Esophagus squamous epithelium (tissue), 4 donors: ENCODE data around the gene NHSL2.

Experiments used
- CTCF ChIP-seq, 6 experiments: fragments of 450-650 bp in 4 of 6; fragments of 200-600 bp in 2 of 6; sonication (generic) in 2 of 6; IDR thresholded peaks; one replicate each; pipeline ENCODE4 v1.5.1; 2016 to 2019; ENCODE audit warnings: antibody characterized with exemption in 6 of 6, mild to moderate bottlenecking in 4 of 6, moderate library complexity in 4 of 6
- POLR2A ChIP-seq, 4 donors: fragments of 450-650 bp; IDR thresholded peaks; one replicate each; pipeline ENCODE4 v1.6.1; 2017; ENCODE audit warnings: antibody characterized with exemption in 4 of 4, mild to moderate bottlenecking in 4 of 4, moderate library complexity in 3 of 4

GRCh38 chrX:72026341-72027023 is 115.8 kb downstream of the NHSL2 start:
- TF ChIP-seq CTCF (IDR thresholded peaks at IDR 0.05) (no peak), POLR2A (IDR thresholded peaks at IDR 0.05) (no peak)
